MM.1S (cell line): Measurements from ENCODE around the gene DCXR.

Experiments used
- EZH2 ChIP-seq: fragments of 300-600 bp; sonication (generic); optimal IDR thresholded peaks from 2 replicates; pipeline ENCODE3; 2017; ENCODE audit warnings: low read depth, mild to moderate bottlenecking, antibody characterized with exemption, low read length, mixed read lengths
- EZH2phosphoT487 ChIP-seq: fragments of 300-600 bp; sonication (generic); IDR thresholded peaks from 2 replicates; pipeline ENCODE4 v1.6.1; 2018; ENCODE audit warnings: antibody characterized with exemption, low read length
- TF ChIP-seq, protein P1 (sequence below): fragments of 300-600 bp; sonication (generic); IDR thresholded peaks from 2 replicates; pipeline ENCODE4 v1.5.1; 2016; ENCODE audit warnings: antibody characterized with exemption, low read length, mixed read lengths

DNA sequence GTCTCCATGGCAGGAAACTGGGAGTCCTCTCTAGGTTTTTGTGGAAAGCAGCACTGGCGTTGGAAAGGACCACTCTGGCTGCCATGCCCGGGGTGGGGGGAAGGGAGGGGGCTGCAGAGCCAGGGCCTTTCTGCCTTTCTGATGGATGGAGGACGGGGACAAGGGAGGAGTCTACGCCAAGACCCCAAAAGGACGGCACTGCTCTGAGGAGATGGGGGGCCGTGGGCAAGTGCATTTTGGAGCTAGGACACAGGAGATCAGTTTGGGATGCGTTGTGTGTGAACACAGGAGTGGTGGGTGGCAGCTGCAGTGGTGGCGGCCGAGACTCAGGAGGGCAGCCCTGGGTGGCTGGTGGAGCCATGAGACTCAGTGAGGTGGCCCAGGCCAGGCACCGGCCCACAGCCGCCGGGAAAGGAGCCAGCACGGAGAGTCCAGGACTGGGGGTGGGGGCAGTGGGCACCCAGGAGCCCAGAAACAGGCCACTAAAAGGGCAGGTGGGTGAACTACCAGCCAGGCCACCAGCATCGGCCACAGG is 16.9 kb downstream of the DCXR start:
- TF ChIP-seq, protein P1, sequence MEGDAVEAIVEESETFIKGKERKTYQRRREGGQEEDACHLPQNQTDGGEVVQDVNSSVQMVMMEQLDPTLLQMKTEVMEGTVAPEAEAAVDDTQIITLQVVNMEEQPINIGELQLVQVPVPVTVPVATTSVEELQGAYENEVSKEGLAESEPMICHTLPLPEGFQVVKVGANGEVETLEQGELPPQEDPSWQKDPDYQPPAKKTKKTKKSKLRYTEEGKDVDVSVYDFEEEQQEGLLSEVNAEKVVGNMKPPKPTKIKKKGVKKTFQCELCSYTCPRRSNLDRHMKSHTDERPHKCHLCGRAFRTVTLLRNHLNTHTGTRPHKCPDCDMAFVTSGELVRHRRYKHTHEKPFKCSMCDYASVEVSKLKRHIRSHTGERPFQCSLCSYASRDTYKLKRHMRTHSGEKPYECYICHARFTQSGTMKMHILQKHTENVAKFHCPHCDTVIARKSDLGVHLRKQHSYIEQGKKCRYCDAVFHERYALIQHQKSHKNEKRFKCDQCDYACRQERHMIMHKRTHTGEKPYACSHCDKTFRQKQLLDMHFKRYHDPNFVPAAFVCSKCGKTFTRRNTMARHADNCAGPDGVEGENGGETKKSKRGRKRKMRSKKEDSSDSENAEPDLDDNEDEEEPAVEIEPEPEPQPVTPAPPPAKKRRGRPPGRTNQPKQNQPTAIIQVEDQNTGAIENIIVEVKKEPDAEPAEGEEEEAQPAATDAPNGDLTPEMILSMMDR: no peak
- no peak for TF ChIP-seq EZH2
- TF ChIP-seq EZH2phosphoT487: no peak
